Activated CD8-positive, alpha-beta memory T cell treated with anti-CD3 and anti-CD28 coated beads, Interleukin-2, amount 50 U/mL, for 24 hours (primary cell): Measurements from ENCODE around the gene CETN2.
"Not testable (repeated sequence)": the region's sequence is repeated elsewhere in the genome, so short reads cannot be mapped to it uniquely, and the experiment has no call there.

Experiments used
- DNase-seq: peaks from one replicate; pipeline ENCODE4 v3.0.0-alpha.2; 2020; ENCODE audit errors: extremely low read depth

The CETN2 gene

DNA sequence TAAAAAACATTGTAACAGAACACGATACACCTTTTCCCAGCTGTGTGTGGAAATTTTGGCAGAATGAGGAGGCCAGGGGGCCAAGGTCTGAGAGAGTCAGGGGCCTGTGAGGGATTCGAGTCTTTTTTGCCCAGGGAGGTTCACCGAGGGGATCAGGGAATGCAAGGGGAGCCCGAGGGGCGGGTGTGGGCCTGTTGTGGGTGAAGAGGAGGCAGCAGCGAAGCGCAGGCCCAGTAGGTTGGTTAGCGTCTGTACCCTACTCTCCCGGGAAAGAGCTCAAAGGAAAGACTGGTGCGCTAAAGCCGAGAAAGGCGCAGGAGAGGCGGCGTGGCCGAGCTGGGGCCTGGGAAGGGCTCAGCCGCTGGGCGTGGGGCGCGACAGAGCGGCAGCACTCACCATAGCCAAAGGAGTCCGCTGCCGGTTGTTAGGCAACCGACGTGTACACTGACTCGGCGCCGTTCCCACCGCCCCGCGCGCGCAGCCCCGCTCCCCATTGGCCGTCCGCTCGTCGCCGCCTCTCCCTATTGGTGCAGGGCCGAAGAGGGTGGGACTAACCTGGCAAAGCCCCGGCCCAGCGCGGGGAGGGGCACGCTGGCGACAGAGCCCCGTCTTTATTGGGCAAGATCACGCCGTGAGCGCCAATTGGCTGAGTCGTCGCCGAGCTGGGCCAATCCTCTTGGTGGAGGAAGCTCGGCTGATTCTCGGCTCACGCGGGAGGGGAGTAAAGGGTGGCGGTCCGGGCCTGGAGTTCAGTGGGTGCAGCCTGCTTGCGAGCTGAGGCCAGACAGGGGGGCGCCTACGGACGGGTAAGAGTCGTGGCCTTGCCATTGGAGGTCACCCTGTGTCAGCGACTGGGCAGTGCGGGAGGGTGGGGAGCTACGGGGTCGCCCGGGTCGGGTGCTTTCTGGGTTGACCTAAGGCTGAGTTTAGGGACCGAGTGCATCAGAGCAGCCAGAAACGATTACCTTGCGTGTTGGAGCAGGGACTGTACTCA is at the start of gene CETN2, which contains the start of gene NSDHL:
CETN2 (minus strand) TSS at position 446 of the 994 bp plus-strand sequence; CDS start at position 399, 47 bp downstream.
NSDHL (plus strand) TSS at position 752 of the 994 bp plus-strand sequence. CDS start 15,262 bp downstream, outside the sequence.
- DNase-seq, result peak; percentile 81

DNA sequence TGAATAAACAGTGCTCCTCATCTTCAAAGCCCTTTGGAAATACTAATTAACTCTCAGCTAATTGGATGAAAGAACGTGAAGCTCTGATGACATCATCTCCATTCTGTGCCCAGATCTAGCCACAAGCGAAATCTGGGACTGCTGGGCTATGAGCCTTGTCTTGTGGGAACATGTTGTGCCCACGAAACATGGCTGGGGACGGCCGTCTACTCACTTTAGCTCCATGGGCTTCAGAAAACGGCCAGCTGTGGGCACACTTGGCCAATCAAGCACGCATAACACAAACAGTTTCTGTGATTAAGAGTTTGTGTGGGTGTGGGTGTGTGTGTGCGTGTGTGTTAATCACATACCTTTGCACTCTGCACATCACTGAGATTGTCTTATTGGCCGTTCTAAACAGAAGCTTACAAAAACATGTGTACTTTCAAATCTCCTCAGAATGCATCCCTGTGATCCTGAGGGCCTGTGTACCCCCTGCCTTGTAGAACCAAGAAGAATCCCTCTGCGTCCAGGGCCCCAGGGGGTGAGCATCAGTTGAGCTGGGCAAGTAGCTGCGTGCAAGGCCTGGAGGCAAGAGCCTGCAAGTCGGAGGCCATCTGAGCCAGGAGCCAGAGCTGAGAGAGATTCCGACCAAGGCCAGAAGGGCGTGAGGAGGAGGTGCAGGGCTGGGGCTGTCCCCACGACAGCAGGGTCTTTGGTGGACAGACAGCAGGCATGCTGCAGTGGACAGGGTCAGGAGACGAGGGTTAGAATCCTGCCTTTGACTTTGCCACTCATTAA is 48.6 kb upstream of the CETN2 start:
- no peak for DNase-seq

DNA sequence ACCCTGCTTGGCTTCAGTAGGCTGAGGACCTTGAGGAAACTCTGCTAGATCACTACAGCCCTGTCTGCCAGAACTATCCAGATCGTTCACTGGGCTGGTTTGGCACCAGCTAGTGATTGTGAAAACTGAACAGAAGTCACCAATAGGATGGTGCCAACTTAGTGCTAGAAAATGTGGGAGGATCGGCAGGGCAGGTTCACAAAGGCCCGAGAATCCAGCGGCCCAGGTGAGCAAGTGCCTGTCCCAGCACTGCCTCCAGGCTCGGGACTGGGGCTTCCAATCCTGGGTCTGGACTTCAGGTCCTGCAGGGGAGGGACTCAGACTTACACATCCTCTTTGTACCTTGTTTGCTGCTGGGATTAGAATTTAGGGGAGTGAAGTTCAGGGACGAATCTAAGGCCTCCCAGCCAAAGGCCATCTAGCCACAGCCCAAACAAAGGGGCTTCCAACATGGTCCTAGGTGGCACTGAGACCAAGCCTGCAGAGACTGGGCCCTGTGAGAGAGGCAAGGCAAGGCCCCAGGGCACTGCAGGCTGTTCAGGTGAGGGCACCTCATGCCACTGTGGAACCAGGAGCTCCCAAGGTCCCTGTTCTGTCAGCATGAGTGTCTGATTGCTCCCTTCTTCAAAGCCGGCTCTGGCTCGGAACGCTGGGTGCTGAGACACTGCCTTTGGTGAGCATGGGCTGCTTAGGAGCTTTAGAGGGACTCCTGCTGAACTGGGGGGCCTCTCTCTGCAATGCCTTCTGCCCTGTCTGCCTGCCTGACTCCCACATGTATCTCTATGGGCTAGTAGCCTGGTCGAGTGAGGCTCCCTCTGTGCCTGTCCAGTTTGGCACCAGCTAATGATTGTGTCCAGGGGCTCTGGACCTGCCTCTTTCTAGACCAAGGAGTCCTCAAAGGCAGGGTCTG is 46.6 kb upstream of the CETN2 start:
- no peak for DNase-seq

DNA sequence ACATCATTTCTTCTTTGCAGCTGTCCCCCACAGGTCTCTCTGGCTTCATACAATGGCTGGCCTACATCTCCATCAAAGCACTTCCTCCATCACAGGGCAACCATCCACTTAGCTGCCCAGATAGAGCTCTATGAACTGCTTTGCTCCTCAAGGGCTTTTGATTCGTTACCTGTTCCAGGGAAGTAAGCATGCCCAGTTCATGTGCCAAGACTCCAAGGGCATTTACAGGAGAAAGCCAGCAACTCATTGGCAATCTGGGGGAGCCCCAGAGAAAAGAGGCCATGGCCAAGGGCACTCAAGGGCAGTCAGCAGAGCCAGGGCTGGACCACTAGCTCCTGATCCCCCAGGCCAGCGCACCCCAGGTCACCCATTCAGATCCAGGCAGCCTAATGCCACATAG is 42.8 kb upstream of the CETN2 start:
- DNase-seq, result no peak

DNA sequence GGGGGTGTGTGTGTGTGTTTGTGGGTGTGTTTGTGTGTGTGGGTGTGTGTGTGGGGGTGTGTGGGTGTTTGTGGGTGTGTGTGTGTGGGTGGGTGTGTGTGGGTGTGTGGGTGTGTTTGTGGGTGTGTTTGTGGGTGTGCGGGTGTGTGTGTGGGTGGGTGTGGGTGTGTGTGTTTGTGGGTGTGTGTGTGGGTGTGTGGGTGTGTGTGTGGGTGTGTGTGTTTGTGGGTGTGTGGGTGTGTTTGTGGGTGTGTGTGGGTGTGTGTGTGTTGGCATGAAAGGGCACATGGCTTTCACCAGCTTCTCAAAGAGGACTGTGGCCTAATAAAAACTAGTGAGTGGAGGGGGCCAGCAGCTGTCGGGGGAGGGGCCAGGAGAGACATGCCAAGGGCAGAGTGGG is 42.0 kb upstream of the CETN2 start:
- DNase-seq, result no peak

DNA sequence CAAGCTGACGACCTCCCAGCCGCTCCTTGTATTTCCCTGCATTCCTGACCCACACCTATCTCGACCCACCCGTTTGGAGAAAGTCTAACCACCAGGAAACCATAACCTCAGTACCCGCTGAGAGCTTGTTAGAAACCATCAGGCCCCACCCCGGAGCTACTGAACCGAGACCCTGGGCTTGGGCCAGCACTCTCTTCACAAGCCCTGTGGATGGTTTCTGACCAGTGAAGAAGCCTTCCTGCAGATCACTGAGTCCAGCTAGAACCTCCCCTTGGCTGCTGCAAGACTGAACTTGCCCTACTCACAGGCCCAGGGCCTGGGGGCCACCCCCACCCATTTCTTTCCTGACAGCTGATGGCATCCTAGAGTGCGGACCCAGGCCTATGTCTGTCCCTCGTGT is 40.7 kb upstream of the CETN2 start:
- DNase-seq, result no peak

DNA sequence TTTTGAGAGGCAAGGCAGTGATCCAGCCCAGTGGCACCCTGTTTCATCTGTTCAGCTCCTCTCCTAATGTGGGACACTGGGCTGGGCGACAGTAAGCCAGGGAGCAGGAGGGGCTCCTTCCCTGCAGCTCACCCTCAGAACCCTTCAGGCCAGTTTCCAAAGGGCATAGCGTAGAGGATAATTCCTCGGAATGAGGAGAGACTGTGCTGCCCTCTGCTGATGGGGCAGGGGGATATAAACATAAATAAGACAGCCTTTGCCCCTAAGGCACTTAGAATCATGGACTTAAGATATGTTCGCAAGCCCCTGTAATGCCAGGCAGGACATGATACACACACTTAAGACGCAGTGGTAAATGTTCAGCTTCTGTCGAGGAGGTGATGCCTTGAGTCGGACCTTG is 39.4 kb upstream of the CETN2 start:
- no peak for DNase-seq

DNA sequence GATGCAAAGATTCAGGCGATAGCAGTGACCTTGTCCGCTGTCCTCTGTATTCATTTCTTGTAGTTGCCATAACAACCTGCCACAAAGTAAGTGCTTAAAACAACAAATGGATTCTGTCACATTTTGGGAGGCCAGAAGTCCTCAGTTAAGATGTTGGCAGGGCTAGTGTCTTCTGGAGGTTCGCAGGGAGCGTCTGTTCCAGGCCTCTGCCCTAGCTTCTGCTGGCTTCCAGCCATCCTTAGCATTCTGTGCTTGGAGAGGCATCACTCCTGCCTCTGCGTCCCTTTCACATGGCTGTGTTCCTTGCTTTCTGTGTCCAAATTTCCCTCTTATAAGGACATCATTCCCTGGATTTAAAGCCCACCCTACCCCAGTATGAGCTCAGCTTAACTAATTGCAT is 35.8 kb upstream of the CETN2 start:
- no peak for DNase-seq

DNA sequence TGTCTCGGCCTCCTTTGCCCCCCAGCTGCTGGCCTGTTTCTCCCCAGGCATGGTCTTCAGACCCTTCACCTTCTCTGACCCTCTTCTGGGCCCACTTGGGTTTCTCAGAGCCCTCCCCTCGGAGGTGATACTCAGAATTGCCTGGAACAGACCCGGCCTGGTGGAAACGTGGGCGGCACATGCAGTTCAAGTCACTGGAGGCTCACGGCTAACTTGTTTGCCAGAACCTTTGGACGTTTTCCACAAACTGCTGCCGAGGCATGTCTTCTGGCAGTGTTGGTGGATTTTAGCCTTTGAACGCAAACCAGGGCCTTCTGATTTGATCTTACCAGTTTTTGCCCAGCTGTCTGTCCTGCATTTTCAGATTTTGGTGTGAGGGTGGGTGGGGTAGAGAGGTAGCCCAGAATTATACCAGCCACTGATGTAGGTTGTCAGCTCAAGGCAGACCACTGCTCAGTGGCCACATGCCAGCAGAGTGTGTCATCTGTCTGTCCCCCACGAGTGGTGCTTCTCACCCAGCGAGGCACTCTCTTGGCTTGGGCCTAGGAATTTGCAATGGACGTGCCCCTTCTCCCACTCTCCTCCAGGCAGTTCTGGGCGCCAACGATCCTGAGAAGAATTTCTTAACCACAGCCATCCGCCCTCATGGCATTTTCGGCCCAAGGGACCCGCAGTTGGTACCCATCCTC is 34.8 kb upstream of the CETN2 start:
- no peak for DNase-seq

DNA sequence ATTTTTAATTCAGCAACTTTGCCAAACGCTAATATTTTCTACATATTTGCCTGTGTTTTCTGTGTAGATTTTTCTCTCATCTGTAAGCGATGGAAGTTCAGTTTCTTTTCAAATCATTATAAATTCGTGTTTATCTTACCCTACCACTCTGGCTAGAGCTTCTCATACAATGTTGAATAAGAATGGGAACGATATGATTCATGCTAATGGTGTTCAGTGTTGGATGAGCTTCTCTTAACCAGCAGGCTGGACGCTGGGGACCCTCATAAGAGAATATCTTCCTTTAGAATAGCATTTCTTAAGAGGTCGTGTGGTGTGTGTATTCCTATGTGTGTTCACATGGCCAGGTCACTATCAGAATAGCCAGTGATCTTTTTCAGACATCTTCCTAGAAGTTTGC is 31.3 kb upstream of the CETN2 start:
- no peak for DNase-seq

DNA sequence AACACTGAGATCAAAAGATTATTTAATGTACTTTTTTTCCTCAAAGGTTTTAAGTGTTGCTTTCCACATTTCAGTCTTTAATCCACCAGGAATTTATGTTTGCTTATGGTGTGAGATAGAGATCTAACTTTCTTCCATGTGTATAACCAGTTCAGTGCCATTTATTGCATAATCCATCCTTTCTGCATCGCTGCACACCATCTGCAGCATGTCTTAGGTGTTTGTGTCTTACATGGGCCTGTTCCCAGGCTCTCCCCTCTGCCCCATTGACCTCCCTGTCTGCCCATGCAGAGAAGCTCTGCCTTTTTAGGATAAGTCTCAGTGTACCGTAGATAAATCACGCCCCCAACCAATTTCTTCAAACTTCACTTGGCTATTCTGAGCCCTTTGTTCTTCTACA is 30.6 kb upstream of the CETN2 start:
- no peak for DNase-seq

DNA sequence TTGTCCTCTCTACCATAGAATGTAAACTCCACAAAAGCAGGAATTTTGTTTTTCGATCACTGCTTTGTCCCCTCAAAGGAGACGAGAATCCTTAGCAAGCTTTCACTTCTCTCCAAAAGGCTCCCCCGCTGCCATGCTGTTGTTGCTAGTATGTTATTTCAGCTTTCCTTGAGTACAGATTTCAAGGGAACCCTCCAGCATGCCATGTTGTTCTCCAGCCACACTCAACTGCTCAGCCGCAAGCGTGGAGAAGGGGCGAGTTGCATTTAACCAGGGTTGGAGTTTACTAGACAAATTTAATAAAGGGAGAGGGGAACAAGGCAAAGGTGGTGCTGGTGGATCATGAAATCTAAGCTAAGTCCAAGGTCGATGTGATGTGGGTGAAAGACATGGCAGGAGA is 23.4 kb upstream of the CETN2 start:
- DNase-seq, result no peak

DNA sequence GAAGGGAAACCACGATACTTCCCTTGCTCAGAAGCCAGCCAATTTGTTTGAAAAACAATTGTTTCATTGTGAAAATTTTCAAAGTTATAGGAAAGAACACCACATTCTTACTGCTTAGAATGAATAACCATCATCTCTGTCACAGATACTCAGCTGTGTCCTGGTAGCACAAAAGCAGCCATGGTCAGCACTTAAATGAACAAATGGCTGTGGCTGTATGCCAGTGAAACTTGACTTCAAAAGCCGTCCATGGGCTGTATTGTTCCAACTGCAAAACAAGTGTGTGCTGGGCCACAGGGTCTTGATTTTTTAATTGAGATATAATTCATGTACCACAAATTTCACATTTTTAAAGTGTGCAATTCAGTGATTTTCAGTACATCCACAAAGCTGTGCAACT is 19.9 kb upstream of the CETN2 start:
- no peak for DNase-seq

DNA sequence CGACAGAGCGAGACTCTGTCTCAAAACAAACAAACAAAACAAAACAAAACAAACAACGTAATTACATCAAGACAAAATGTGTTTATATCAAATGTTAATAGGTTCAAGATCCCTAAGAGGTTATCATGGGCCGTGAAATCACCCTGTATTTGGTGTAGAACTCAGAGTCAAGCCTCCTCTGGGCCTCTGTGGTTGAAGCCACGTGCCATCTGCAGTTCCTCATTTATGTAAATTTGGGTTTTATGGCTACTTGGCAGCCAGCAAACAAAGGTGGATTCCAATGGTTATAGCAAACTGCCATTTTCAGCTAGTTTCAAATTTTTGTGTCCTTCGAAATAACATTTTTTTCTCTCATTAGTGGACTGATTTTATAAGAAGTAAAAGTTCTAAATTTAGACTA is 16.7 kb upstream of the CETN2 start:
- no peak for DNase-seq

DNA sequence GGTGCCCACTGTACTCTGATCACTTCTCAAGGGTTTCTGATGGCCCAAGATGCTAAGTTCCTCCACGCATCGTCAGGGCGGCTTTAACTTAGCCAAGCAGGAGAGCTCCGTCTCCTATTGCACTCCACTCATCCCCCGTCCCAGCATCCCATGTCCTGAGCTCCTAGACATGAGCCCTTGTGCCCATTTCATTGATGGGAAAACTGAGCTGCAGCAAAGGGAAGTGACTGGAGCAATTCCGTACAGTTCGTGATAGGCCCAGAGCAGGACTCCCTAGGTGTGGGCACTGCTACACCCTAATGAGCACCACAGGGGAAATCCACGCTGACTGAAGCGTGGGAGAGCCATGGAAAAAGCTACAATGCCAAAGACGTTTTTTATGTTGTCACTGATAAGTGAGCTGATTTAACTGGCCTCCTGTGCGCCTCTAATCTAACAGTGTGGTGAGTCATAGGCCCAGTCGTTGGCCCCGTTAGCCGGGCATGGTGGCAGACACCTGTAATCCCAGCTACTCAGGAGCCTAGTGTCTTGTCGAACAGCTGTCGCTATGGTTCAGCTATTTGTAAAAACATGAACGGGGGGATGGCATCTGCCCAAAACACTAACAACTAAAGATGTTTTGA is 15.2 kb upstream of the CETN2 start:
- DNase-seq, result no peak

DNA sequence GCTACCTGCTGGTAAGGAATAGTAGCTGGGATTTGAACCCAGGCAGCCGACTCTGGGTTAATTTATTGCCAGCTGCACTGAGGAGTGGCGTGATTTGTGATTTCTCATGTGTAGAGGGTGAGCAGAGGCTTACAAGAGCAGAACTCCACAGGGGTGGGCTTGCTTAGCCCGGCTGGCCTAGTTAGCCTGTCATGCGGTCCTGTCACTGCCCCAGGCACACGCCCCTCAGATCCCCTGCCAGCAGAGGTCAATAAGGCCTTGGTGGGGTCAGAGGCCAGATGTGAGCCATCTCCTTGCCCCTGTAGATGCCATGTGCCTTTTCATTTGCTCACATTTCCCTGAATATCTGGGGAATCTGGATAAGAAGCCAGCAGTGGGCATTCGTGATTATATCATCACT is 13.7 kb upstream of the CETN2 start:
- no peak for DNase-seq

DNA sequence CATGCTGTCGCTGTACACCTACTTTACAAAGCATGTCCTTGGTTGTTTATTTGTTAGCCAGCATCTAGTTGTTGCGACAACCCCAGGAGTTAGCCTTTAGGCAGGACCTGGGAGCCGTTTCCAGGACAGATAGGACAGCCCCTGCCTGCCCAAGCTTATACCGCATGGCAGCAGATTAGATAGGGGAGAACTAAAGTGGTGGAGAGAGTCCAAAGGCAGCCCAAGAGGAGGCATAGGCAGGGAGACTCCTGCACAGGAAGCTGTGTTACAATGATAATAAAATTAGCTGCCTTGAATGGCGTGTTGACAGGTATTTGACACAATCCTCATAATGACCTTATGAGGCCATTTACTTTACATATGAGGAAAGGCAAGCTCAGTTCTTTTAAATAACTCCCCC is 13.3 kb upstream of the CETN2 start:
- no peak for DNase-seq

DNA sequence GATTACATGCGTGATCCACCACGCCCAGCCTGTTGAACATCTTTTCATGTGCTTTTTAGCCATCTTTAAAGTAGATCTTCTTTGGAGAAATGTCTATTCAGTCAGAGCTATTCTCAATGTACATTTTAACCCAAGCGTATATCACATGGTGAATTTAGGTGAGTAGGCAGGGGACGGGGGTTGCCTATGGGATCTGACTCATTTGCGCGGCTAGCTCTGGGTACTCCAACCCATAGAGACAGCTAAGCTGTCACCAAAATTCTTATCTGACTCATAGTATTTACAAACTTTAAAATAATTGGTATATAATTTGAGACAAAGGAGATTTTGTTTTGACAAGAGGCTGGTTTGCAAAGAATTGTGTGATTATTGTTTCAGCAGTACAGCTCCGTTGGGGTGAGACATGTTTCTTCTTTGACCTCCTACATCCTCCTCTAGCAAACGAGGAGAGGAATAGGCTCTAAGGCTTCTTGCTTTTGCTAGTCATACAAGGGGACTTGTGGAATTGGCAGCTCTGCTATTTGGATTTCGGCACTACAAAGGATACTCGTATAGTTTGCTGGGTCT is 12.3 kb upstream of the CETN2 start:
- DNase-seq, result no peak

DNA sequence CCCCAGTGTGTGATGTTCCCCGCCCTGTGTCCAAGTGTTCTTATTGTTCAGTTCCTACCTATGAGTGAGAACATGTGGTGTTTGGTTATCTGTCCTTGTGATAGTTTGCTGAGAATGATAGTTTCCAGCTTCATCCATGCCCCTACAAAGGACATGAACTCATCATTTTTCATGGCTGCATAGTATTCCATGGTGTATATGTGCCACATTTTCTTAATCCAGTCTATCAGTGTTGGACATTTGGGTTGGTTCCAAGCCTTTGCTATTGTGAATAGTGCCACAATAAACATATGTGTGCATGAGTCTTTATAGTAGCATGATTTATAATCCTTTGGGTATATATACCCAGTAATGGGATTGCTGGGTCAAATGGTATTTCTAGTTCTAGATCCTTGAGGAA is 4.9 kb upstream of the CETN2 start:
- DNase-seq, result not testable (repeated sequence)

DNA sequence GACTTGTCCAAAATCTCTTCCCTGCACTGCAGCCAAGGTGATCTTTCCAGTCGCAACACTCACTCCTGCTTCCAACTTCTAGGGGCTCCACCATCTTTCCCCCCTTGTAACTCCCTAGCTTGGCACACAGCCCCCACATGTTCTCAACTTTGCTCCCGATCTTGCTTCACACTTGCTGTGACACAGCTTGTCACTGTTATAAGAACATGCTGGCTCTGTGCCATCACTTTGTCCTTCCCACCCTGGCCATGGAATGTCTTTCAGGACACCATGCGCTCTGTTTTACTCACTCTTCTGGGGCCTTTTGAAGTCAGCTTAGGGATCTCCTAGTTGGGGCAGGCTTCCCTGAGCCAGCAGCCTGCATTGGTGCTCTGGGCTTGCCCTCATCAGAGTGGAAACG is 2.8 kb upstream of the CETN2 start:
- no peak for DNase-seq
